ENCODE measurements around the gene TSC1. TPM values are rescaled to one million over a fixed set of nuclear protein-coding genes. Genes with fewer than 3 reads are reported as not detected.

Gene TSC1
- total and polyA plus RNA-seq, 10 of the 15 experiments (the other 5 are each of a cell fraction or from before 2014, with no cell fraction given): 4.0 to 48.0 (median 14.9) TPM

GRCh38 chr9:132875159-132875558 is 69.3 kb downstream of the TSC1 start:
- no peak for DNase-seq (ENCODE audit: low read depth, low spot score)
- FAIRE-seq: no peak
- TF ChIP-seq IKZF1 (conservative IDR thresholded peaks at IDR 0.05) (no peak), BMI1 (IDR thresholded peaks at IDR 0.05; ENCODE audit: borderline replicate concordance) (no peak), ZNF24 (IDR thresholded peaks at IDR 0.05) (no peak), RB1 (IDR thresholded peaks at IDR 0.05; ENCODE audit: borderline replicate concordance) (no peak), ZBTB11 (CRISPR knock-in tag; IDR thresholded peaks at IDR 0.05) (no peak), CEBPB (IDR thresholded peaks at IDR 0.05; ENCODE audit: borderline replicate concordance in 1 of 2, low read depth in 2 of 2, low read length in 2 of 2) (no peak), TCF3 (IDR thresholded peaks at IDR 0.05; ENCODE audit: borderline replicate concordance, insufficient read depth, low read depth, low read length) (no peak), BACH1 (IDR thresholded peaks at IDR 0.05; ENCODE audit: borderline replicate concordance) (no peak), CHD2 (IDR thresholded peaks at IDR 0.05; ENCODE audit: borderline replicate concordance, low read depth, low read length) (no peak), MYB (IDR thresholded peaks at IDR 0.05; ENCODE audit: borderline replicate concordance, low read depth, low read length) (no peak), PRDM15 (CRISPR knock-in tag; IDR thresholded peaks at IDR 0.05) (no peak), E2F4 (IDR thresholded peaks at IDR 0.05; ENCODE audit: low read depth, low read length) (no peak), DPF2 (IDR thresholded peaks at IDR 0.05) (no peak), PAX5 (IDR thresholded peaks at IDR 0.05; ENCODE audit: borderline replicate concordance, low read depth, low read length) (no peak)
- intact Hi-C loops (cut with micrococcal nuclease; ENCODE audit: unreplicated experiment) (no loop called here), in situ Hi-C loops (cut with MboI) (no loop called here)
- Histone ChIP-seq H2AFZ (ENCODE audit: control insufficient read depth, low read depth, low read length) (no peak overlapping the region), H3K36me3 (ENCODE audit: control insufficient read depth in 2 of 2, insufficient read depth in 2 of 2, low read length in 1 of 2) (no peaks in the 10 kb centered on the region), H3K27ac (ENCODE audit: control insufficient read depth, insufficient read depth) (no peak overlapping the region), H3K9ac (ENCODE audit: control insufficient read depth, insufficient read depth, low read length) (no peak overlapping the region), H3K4me3 (no peak overlapping the region), H3K79me2 (ENCODE audit: control insufficient read depth, insufficient read depth, low read length) (no peaks in the 10 kb centered on the region), H4K20me1 (ENCODE audit: control insufficient read depth, insufficient read depth) (no peaks in the 10 kb centered on the region), H3K4me2 (ENCODE audit: control insufficient read depth, insufficient read depth) (no peak overlapping the region), H3K9me3 (replicated peaks; ENCODE audit: control insufficient read depth, insufficient read depth, low read length) (no peaks in the 10 kb centered on the region), H3K4me1 (ENCODE audit: control insufficient read depth, insufficient read depth, low read length) (no peaks in the 10 kb centered on the region), H3K27me3 (replicated peaks in 1 of 2; ENCODE audit: control insufficient read depth in 2 of 2, insufficient read depth in 2 of 2, low read length in 1 of 2) (peaks cover 0 to 4% of the 10 kb centered on the region in 2 experiments; a peak in 1 of 4 replicates)
- ChIA-PET RAD21 (ENCODE audit: unreplicated experiment) (no interaction called here), CTCF (interaction anchor here (0.9 kb wide), 1 partner anchor 28 kb away, joined by 3 read pairs; no protein-coding TSS in a partner anchor), SMC1A (ENCODE audit: uncharacterized antibody, unreplicated experiment) (interaction anchor here (1.2 kb wide), 1 partner anchor 27 kb away, joined by 5 read pairs; no protein-coding TSS in a partner anchor), POLR2A (no interaction called here)
- BruUV-seq (replicated peaks): no TSS peak
- 36% methylated on average over 5 of the region's 5 CpGs for WGBS (ENCODE audit: insufficient coverage, insufficient replicate concordance, low lambda C conversion rate, missing lambda C conversion rate)
- no peak for ATAC-seq
